Memory B cell (primary cell): Measurements from ENCODE around the gene KAT6B.

Experiments used
- ATAC-seq: fragments of 150-1000 bp; cut with Tn5 transposase; 2 replicates; pipeline ENCODE4 v1.10.0; 2021; ENCODE audit warnings: low read depth, mild to moderate bottlenecking, moderate library complexity
- DNase-seq, 2 donors: peaks; one replicate each; pipeline ENCODE4 v3.0.0; 2022; ENCODE audit warnings: low spot score in 2 of 2
- H3K27ac Mint-ChIP-seq: one replicate; pipeline ENCODE4 v1.8.0; 2022; ENCODE audit warnings: mild to moderate bottlenecking, moderate library complexity, mixed read lengths
- H3K27me3 Mint-ChIP-seq: one replicate; pipeline ENCODE4 v1.8.0; 2022; ENCODE audit warnings: mixed read lengths
- H3K36me3 Mint-ChIP-seq: one replicate; pipeline ENCODE4 v1.8.0; 2022; ENCODE audit warnings: mild to moderate bottlenecking, mixed read lengths
- H3K4me1 Mint-ChIP-seq: one replicate; pipeline ENCODE4 v1.8.0; 2022; ENCODE audit warnings: mixed read lengths
- H3K4me3 Mint-ChIP-seq: one replicate; pipeline ENCODE4 v1.8.0; 2022; ENCODE audit warnings: mild to moderate bottlenecking, moderate library complexity, mixed read lengths
- H3K9me3 Mint-ChIP-seq: one replicate; pipeline ENCODE4 v1.8.0; 2022; ENCODE audit warnings: mixed read lengths

The KAT6B gene

GRCh38 chr10:75015442-75015841, 189.0 kb downstream of the KAT6B start:
- Mint-ChIP-seq H3K4me1 (peaks cover 27% of the 10 kb centered on the region), H3K27ac (no peak overlapping the region), H3K27me3 (no peaks in the 10 kb centered on the region), H3K36me3 (peaks cover 4% of the 10 kb centered on the region), H3K9me3 (no peaks in the 10 kb centered on the region), H3K4me3 (no peak overlapping the region)
- ATAC-seq: no peak
- no peak for DNase-seq

DNA sequence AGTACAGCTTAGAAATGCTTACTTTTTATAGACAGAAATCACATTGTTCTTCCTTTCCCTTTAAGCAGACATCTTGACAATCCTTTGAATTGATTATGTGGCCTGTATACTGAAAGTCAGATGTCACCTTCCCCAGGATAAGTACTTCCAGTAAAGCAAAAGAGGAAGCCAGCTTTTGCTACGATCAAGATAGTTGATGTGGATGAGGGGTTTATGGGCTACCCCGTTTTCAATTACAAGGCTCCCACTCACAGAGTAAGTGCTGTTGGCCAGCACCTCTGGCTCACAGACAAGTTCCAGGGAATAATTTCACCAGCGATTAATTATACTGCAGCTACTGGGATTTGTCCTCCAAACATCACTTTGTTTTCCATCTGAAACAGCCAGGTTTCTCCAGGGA, 189.9 kb downstream of the KAT6B start:
- ATAC-seq: no peak
- no peak for DNase-seq
- no peaks in the 10 kb centered on the region for H3K9me3 Mint-ChIP-seq
- H3K27me3 Mint-ChIP-seq: no peaks in the 10 kb centered on the region
- no peak overlapping the region for H3K4me3 Mint-ChIP-seq
- H3K36me3 Mint-ChIP-seq: peaks cover 4% of the 10 kb centered on the region
- H3K4me1 Mint-ChIP-seq: peaks cover 27% of the 10 kb centered on the region
- no peak overlapping the region for H3K27ac Mint-ChIP-seq

DNA sequence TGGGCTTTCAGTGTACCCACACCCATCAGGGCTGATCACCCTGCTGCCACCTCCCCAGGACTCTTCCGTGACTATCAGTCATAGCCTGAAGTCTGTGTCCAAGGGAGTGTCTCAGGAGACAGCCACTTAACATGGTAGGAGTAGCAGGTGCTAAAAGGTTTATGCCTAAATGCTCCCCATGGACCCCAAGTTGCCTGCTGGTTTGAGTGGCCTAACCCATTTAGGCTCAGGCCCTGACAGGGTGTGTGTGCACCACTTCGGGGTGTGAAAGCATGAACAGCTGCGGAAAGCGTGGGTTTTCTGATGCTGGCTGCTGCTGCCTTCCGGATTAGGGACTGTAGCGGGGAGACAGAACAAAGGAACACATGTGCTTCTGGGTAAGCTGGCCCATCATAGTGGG, 191.9 kb downstream of the KAT6B start:
- DNase-seq (no peak), ATAC-seq (no peak)
- peaks cover 18% of the 10 kb centered on the region for H3K4me1 Mint-ChIP-seq
- no peak overlapping the region for H3K27ac Mint-ChIP-seq
- H3K4me3 Mint-ChIP-seq: no peak overlapping the region
- H3K27me3 Mint-ChIP-seq: no peaks in the 10 kb centered on the region
- no peaks in the 10 kb centered on the region for H3K9me3 Mint-ChIP-seq
- peaks cover 15% of the 10 kb centered on the region for H3K36me3 Mint-ChIP-seq

GRCh38 chr10:75018686-75019307, 192.4 kb downstream of the KAT6B start:
- Mint-ChIP-seq H3K4me3 (no peak overlapping the region), H3K9me3 (no peaks in the 10 kb centered on the region), H3K27me3 (no peaks in the 10 kb centered on the region), H3K27ac (no peak overlapping the region), H3K4me1 (peaks cover 14% of the 10 kb centered on the region), H3K36me3 (peaks cover 15% of the 10 kb centered on the region)
- DNase-seq (no peak), ATAC-seq (no peak)

DNA sequence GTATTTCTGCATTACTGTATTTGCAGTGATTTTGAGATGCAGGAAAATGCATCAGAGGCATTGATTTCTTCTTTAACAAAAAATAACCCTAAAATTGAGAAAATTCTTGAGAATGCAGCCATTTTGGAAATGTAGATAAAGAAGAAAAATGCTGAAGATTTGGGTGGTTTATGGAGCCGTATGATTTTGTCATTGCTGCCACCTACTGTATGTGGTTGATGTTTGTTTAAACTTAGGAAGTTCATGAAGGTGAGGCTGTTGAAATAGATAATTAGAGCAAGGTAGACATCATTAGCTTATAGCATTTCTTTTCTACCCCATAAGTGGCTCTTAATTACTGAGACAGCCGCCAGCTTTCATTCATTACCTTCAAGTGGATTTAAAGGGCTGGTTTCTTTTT, 193.0 kb downstream of the KAT6B start:
- H3K9me3 Mint-ChIP-seq: no peaks in the 10 kb centered on the region
- H3K36me3 Mint-ChIP-seq: peaks cover 15% of the 10 kb centered on the region
- ATAC-seq: peak; percentile 43
- H3K27me3 Mint-ChIP-seq: no peaks in the 10 kb centered on the region
- H3K4me3 Mint-ChIP-seq: no peak overlapping the region
- peaks cover 11% of the 10 kb centered on the region for H3K4me1 Mint-ChIP-seq
- H3K27ac Mint-ChIP-seq: no peak overlapping the region
- peak in 1 of 2 donors; percentile 20 for DNase-seq

GRCh38 chr10:75020168-75020567, 193.8 kb downstream of the KAT6B start:
- H3K36me3 Mint-ChIP-seq: peaks cover 20% of the 10 kb centered on the region
- H3K4me1 Mint-ChIP-seq: peaks cover 7% of the 10 kb centered on the region
- H3K27me3 Mint-ChIP-seq: no peaks in the 10 kb centered on the region
- ATAC-seq (no peak), DNase-seq (no peak)
- no peak overlapping the region for H3K27ac Mint-ChIP-seq
- no peak overlapping the region for H3K4me3 Mint-ChIP-seq
- no peaks in the 10 kb centered on the region for H3K9me3 Mint-ChIP-seq

DNA sequence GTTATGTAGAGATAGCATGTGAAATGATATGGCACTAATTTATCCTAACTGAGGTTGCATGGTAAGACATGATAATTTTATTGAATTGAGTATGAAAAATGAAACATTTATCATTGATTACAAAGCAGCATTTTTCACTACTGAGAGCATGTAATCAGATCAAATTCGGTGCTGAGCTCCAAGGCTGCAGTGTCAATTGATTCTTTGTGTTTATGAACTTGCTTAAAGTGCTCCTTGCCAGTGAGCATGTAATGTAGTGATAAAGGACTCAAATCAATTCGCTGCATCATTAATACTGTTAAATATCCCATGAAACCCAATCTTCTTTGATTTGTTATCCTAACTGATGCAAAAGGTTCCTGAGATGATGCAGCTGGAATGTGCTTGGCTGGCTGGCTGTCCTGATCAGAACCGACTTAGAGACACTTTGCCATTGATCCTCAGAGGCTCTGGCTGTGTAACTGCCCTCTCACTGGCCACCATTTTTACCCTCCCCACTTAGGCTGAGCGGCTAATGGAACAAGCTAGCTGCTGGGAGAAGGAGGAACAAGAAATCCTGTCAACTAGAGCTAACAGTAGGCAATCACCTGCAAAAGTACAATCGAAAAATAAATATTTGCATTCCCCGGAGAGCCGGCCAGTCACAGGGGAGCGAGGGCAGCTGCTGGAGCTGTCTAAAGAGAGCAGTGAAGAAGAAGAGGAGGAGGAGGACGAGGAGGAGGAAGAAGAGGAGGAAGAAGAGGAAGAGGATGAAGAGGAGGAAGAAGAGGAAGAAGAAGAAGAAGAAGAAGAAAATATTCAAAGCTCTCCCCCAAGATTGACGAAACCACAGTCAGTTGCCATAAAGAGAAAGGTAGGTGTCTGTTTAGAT, 195.2 kb downstream of the KAT6B start:
- H3K27me3 Mint-ChIP-seq: no peaks in the 10 kb centered on the region
- H3K36me3 Mint-ChIP-seq: peaks cover 18% of the 10 kb centered on the region
- peaks cover 7% of the 10 kb centered on the region for H3K4me1 Mint-ChIP-seq
- DNase-seq (no peak), ATAC-seq (no peak)
- peak overlapping the region; percentile 58 for H3K27ac Mint-ChIP-seq
- H3K4me3 Mint-ChIP-seq: no peak overlapping the region
- no peaks in the 10 kb centered on the region for H3K9me3 Mint-ChIP-seq

DNA sequence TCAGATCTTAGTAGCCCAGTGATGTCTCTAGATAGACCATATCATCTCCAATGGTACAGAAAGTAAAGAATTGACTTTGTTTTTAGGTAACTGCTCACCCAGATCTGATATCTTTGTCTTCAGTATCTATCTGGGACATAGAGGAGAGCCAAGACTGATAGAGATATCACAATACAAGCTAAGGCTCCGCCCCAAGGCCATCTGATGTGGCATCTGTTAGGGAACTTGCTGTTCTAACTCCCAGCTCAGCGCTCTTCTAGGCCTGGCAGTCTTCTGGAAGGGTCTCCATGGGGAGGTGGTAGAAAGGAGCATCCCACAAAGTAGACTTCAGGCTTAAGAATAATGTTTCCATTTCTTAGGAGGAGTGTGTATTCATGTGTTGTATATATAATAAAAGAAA, 196.7 kb downstream of the KAT6B start:
- H3K36me3 Mint-ChIP-seq: peaks cover 18% of the 10 kb centered on the region
- H3K4me3 Mint-ChIP-seq: no peak overlapping the region
- ATAC-seq: no peak
- H3K9me3 Mint-ChIP-seq: no peaks in the 10 kb centered on the region
- peak overlapping the region; percentile 41 for H3K27ac Mint-ChIP-seq
- no peak for DNase-seq
- no peaks in the 10 kb centered on the region for H3K27me3 Mint-ChIP-seq
- peaks cover 7% of the 10 kb centered on the region for H3K4me1 Mint-ChIP-seq

DNA sequence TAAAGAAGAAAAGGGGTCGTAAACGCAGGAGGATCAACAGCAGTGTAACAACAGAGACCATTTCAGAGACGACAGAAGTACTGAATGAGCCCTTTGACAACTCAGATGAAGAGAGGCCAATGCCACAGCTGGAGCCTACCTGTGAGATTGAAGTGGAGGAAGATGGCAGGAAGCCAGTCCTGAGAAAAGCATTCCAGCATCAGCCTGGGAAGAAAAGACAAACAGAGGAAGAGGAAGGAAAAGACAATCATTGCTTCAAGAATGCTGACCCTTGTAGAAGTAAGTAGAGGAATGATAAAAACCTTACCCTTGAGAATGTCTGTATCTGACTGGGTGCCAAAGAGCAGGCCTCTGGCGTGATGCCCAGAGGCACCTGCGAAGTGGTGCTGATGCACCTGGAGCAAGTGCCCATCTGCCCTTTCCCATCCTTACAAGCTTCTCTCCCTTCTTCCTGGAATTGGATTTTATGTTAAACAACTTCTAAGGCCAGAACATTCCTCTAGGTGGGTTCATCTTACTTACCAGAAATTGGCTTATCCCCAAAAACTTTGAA, 198.6 kb downstream of the KAT6B start:
- Mint-ChIP-seq H3K4me1 (peaks cover 7% of the 10 kb centered on the region), H3K9me3 (no peaks in the 10 kb centered on the region), H3K27ac (no peak overlapping the region), H3K27me3 (no peaks in the 10 kb centered on the region), H3K36me3 (peaks cover 32% of the 10 kb centered on the region), H3K4me3 (no peak overlapping the region)
- no peak for DNase-seq
- no peak for ATAC-seq

GRCh38 chr10:75028049-75028448, 201.6 kb downstream of the KAT6B start:
- Mint-ChIP-seq H3K36me3 (peaks cover 26% of the 10 kb centered on the region), H3K4me1 (no peaks in the 10 kb centered on the region), H3K4me3 (no peak overlapping the region), H3K9me3 (no peaks in the 10 kb centered on the region), H3K27me3 (no peaks in the 10 kb centered on the region), H3K27ac (peak overlapping the region; percentile 3)
- ATAC-seq (no peak), DNase-seq (no peak)

- peak overlapping the region; percentile 3 for H3K27ac Mint-ChIP-seq
- no peak for ATAC-seq
- DNase-seq: no peak
- no peaks in the 10 kb centered on the region for H3K9me3 Mint-ChIP-seq
- H3K36me3 Mint-ChIP-seq: peaks cover 25% of the 10 kb centered on the region
- H3K4me3 Mint-ChIP-seq: no peak overlapping the region
- no peaks in the 10 kb centered on the region for H3K27me3 Mint-ChIP-seq
- no peaks in the 10 kb centered on the region for H3K4me1 Mint-ChIP-seq
These were observed 202.3 kb downstream of the KAT6B start for GRCh38 chr10:75028748-75029147.

GRCh38 chr10:75029420-75029819, 203.0 kb downstream of the KAT6B start:
- peaks cover 25% of the 10 kb centered on the region for H3K36me3 Mint-ChIP-seq
- no peak for DNase-seq
- H3K9me3 Mint-ChIP-seq: no peaks in the 10 kb centered on the region
- no peak for ATAC-seq
- no peaks in the 10 kb centered on the region for H3K27me3 Mint-ChIP-seq
- no peak overlapping the region for H3K27ac Mint-ChIP-seq
- H3K4me3 Mint-ChIP-seq: no peak overlapping the region
- no peaks in the 10 kb centered on the region for H3K4me1 Mint-ChIP-seq

DNA sequence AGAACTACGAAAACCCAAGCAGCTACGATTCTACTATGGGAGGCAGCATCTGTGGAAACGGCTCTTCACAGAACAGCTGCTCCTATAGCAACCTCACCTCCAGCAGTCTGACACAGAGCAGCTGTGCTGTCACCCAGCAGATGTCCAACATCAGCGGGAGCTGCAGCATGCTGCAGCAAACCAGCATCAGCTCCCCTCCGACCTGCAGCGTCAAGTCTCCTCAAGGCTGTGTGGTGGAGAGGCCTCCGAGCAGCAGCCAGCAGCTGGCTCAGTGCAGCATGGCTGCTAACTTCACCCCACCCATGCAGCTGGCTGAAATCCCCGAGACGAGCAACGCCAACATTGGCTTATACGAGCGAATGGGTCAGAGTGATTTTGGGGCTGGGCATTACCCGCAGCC, 203.5 kb downstream of the KAT6B start:
- no peak for DNase-seq
- ATAC-seq: no peak
- H3K9me3 Mint-ChIP-seq: no peaks in the 10 kb centered on the region
- H3K27ac Mint-ChIP-seq: no peak overlapping the region
- H3K27me3 Mint-ChIP-seq: no peaks in the 10 kb centered on the region
- H3K36me3 Mint-ChIP-seq: peaks cover 23% of the 10 kb centered on the region
- no peak overlapping the region for H3K4me3 Mint-ChIP-seq
- no peaks in the 10 kb centered on the region for H3K4me1 Mint-ChIP-seq

- no peaks in the 10 kb centered on the region for H3K9me3 Mint-ChIP-seq
- H3K36me3 Mint-ChIP-seq: peaks cover 18% of the 10 kb centered on the region
- no peak overlapping the region for H3K4me3 Mint-ChIP-seq
- H3K27ac Mint-ChIP-seq: no peak overlapping the region
- DNase-seq (no peak), ATAC-seq (no peak)
- H3K27me3 Mint-ChIP-seq: no peaks in the 10 kb centered on the region
- H3K4me1 Mint-ChIP-seq: no peaks in the 10 kb centered on the region
These were observed 204.0 kb downstream of the KAT6B start for GRCh38 chr10:75030371-75030770.
